ENCODE data around the gene DDAH1.

The DDAH1 gene

DNA sequence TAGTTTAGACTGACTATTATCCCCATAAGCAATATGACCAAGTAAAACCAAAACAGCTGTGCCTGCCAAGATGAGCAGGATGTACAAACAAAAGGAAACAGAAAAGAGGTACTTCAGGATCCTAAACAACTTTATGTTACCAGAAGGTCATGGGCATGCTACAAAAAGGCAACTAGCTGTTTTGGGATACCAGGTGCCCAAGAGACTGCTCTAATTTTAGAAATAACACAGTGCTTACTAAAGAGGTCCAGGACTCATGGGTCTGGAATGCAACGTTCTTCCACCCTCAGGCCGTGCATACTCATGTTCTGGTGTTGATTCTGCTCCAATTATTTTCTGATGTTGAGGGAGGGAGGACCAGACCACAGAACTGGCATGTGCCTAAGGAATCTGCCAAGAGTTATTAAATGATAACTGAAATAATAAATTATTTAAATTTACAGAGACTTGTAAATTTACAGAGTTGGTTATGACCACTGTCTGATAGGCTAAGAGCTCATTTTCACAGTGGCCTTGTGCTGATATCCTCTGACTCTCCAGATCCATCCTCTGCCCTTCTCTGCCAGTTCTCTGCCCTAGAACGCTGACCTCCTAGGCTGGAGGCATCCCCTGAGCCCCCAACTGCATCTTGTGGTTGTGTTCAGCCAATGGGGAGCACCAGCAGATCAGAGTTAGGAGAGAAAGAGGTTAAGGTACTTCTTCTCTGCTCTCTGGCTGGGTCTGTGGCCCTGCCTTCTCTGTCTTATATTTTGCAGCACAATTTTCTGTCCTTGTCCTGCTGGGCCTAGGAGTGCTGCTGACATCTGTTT is 150.9 kb downstream of the DDAH1 start:
- no peak overlapping the region for H3K27ac ChIP-seq
- no peak overlapping the region for H3K4me3 ChIP-seq (ENCODE audit: low read depth, low read length)
- H3K36me3 ChIP-seq: no peaks in the 10 kb centered on the region
- H3K9me3 ChIP-seq (ENCODE audit: severe bottlenecking): no peaks in the 10 kb centered on the region
- no peak for TF ChIP-seq CTCF (IDR thresholded peaks at IDR 0.05; ENCODE audit: low read depth, low read length)
- DNase-seq: no peak
- H3K27me3 ChIP-seq (ENCODE audit: insufficient read depth, low read depth, severe bottlenecking): no peaks in the 10 kb centered on the region

DNA sequence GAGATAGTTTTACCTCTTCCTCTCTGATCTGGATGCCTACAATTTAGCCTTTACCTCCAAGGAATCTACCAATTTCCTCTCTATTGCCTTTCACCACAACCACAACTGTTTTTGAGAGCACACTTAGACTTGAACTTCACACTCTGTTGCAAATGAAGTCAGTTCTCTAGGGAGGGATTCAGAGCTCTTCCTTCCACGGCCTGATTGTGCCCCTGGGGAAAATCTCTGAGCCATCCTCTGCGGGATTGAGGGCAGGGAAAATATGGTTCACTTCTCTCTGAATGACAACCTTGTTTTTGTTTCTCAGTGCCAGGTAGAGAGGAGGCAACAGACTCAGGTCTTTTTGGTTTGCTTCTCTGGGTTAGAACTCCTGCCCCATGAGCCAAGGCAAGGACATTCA is 153.1 kb downstream of the DDAH1 start:
- Histone ChIP-seq H3K27ac (no peak overlapping the region), H3K27me3 (ENCODE audit: insufficient read depth, low read depth, severe bottlenecking) (no peaks in the 10 kb centered on the region), H3K36me3 (no peaks in the 10 kb centered on the region), H3K4me3 (ENCODE audit: low read depth, low read length) (no peak overlapping the region), H3K9me3 (ENCODE audit: severe bottlenecking) (no peaks in the 10 kb centered on the region)
- no peak for TF ChIP-seq CTCF (IDR thresholded peaks at IDR 0.05; ENCODE audit: low read depth, low read length)
- DNase-seq: no peak

DNA sequence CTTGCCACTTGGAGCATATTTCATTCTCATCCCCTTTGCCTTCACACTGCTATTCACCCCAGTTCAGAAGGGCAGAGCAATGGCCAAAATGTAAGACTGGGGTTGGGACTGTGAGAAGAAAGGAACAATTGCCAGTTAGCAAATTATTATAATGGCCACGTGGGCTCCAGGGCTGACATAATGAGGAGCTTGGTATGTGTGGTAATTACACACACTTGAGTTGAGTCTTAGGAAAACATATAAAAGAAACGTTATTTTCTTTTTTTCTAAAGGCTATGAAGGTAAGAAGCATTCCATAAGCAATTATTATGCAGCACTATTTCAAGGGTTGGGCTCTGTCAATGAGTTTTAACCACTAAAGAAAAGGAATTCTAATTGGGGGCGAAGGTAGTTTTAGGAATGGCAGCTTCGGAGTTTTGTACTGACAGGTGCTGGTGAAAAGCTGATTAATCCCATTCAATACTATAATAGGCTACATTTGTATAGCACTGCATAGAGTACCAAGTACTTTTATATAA is 156.1 kb downstream of the DDAH1 start:
- Histone ChIP-seq H3K9me3 (ENCODE audit: severe bottlenecking) (no peaks in the 10 kb centered on the region), H3K4me3 (ENCODE audit: low read depth, low read length) (no peak overlapping the region), H3K27me3 (ENCODE audit: insufficient read depth, low read depth, severe bottlenecking) (no peaks in the 10 kb centered on the region), H3K27ac (no peak overlapping the region), H3K36me3 (no peaks in the 10 kb centered on the region)
- TF ChIP-seq CTCF (IDR thresholded peaks at IDR 0.05; ENCODE audit: low read depth, low read length): no peak
- DNase-seq: no peak

- no peaks in the 10 kb centered on the region for H3K36me3 ChIP-seq
- H3K27me3 ChIP-seq (ENCODE audit: insufficient read depth, low read depth, severe bottlenecking): no peaks in the 10 kb centered on the region
- H3K4me3 ChIP-seq (ENCODE audit: low read depth, low read length): no peak overlapping the region
- peak; percentile 93 for TF ChIP-seq CTCF (IDR thresholded peaks at IDR 0.05; ENCODE audit: low read depth, low read length)
- H3K27ac ChIP-seq: no peak overlapping the region; the same call in 1 of the 2 replicates
- no peaks in the 10 kb centered on the region for H3K9me3 ChIP-seq (ENCODE audit: severe bottlenecking)
- DNase-seq: peak; percentile 89
These were observed 156.7 kb downstream of the DDAH1 start for GRCh38 chr1:85307987-85308832.

DNA sequence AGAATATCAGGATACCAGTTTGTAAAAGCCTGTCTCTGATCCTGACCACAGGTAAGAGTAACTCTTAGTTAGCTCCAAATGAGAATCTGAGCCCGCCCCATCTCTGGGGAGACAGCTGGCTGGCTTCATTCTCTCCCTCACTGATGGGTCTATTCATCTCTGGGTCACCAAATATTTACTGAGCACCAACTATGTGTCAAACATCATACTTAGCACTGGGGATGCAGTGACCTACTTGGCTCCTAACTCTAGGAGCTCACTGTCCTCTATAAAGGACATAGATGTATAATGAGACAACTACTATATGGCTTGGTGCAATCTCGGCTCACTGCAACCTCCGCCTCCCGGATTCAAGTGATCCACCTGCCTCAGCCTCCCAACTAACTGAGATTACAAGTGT is 158.7 kb downstream of the DDAH1 start:
- no peak overlapping the region for H3K4me3 ChIP-seq (ENCODE audit: low read depth, low read length)
- no peaks in the 10 kb centered on the region for H3K27me3 ChIP-seq (ENCODE audit: insufficient read depth, low read depth, severe bottlenecking)
- H3K27ac ChIP-seq: no peak overlapping the region
- no peak for TF ChIP-seq CTCF (IDR thresholded peaks at IDR 0.05; ENCODE audit: low read depth, low read length)
- no peaks in the 10 kb centered on the region for H3K36me3 ChIP-seq
- DNase-seq: no peak
- no peaks in the 10 kb centered on the region for H3K9me3 ChIP-seq (ENCODE audit: severe bottlenecking)
